G401.6 (cell line): ENCODE results near the gene GLG1.
"Not testable (repeated sequence)": the region's sequence is repeated elsewhere in the genome, so short reads cannot be mapped to it uniquely, and the experiment has no call there.

Source experiments
- FAIRE-seq: peaks from 2 replicates; lab custom pipeline; 2012; peaks lifted over from hg19 to GRCh38; lab: Jason Lieb, UNC

Gene GLG1

GRCh38 chr16:74404148-74404933 lies 202.6 kb downstream of the GLG1 start:
- not testable (repeated sequence) for FAIRE-seq

GRCh38 chr16:74400238-74400637 lies 206.7 kb downstream of the GLG1 start:
- not testable (repeated sequence) for FAIRE-seq

- not testable (repeated sequence) for FAIRE-seq
Observed at GRCh38 chr16:74398212-74398895, 208.6 kb downstream of the GLG1 start.
